Left lung (tissue), 10 donors: ENCODE measurements around the gene PPP1R16B. TPM values are rescaled to one million over a fixed set of nuclear protein-coding genes. Genes with fewer than 3 reads are reported as not detected.
"Not testable (repeated sequence)": the region's sequence is repeated elsewhere in the genome, so short reads cannot be mapped to it uniquely, and the experiment has no call there.

ENCODE experiments used
- ATAC-seq: fragments of 200-7000 bp; cut with Tn5 transposase; one replicate; pipeline ENCODE4 v1.9.1; 2020; ENCODE audit warnings: moderate library complexity
- DNase-seq, 4 donors: peaks; one replicate each; pipeline ENCODE4 v3.0.0-alpha.2; 2013 to 2020
- H3K27ac ChIP-seq, 2 donors: fragments of 200-600 bp; sonication (generic) in 1 of 2; one replicate each; pipeline versions ENCODE4 v1.5.0 to v1.8.0; 2020 to 2021
- H3K27me3 ChIP-seq, 2 donors: fragments of 200-600 bp; sonication (generic) in 1 of 2; one replicate each; pipeline versions ENCODE4 v1.5.0 to v1.8.0; 2020 to 2021
- H3K36me3 ChIP-seq, 2 donors: fragments of 200-600 bp; sonication (generic) in 1 of 2; one replicate each; pipeline versions ENCODE4 v1.5.0 to v1.8.0; 2020 to 2021
- H3K4me1 ChIP-seq, 2 donors: fragments of 200-600 bp; one replicate each; pipeline ENCODE4 v1.8.0; 2021
- H3K4me3 ChIP-seq, 2 donors: fragments of 200-600 bp; sonication (generic) in 1 of 2; one replicate each; pipeline versions ENCODE4 v1.5.0 to v1.8.0; 2020 to 2021; ENCODE audit warnings: mild to moderate bottlenecking in 1 of 2
- H3K9me3 ChIP-seq, 2 donors: fragments of 200-600 bp; sonication (generic) in 1 of 2; one replicate each; pipeline versions ENCODE4 v1.5.0 to v1.8.0; 2020 to 2021
- CTCF ChIP-seq, 2 donors: fragments of 200-600 bp; sonication (generic) in 1 of 2; IDR thresholded peaks; one replicate each; pipeline versions ENCODE4 v1.5.0 to v1.8.0; 2021; ENCODE audit warnings: antibody characterized with exemption in 2 of 2
- intact Hi-C, 2 donors: fragments of 100-400 bp; cut with DNase I; formaldehyde crosslinking; loops; one replicate each; pipeline versions ENCODE4 v1.11.2 to v1.14.2; 2022
- polyA plus RNA-seq, 6 donors: library from polyadenylated mRNA; unstranded; fragments of 120-200 nt; gene quantifications; one replicate each; pipeline ENCODE4 v1.2.1, GENCODE V29; 2013; ENCODE audit not compliant: insufficient read length in 6 of 6
- total RNA-seq, 2 donors: library from RNA; stranded (reverse); fragmentation: NEBNext Ultra II Directional; extraction: Animal tissue kit (Norgen Biotek cat#: 25700); gene quantifications; one replicate each; pipeline ENCODE4 v1.2.1, GENCODE V29; 2021
- donor health status: DM: no; HTN: yes; CAD: no.
- donor health status: DM: no; HTN: no; CAD: no.

Gene PPP1R16B
- total and polyA plus RNA-seq, 8 donors, result 5.4 to 10.8 (median 7.8) TPM

- TF ChIP-seq CTCF (IDR thresholded peaks at IDR 0.05), result no peak
- Histone ChIP-seq H3K36me3 (no peaks in the 10 kb centered on the region), H3K4me1 (no peaks in the 10 kb centered on the region), H3K9me3 (no peaks in the 10 kb centered on the region), H3K4me3 (no peak overlapping the region), H3K27ac (no peak overlapping the region), H3K27me3 (no peaks in the 10 kb centered on the region)
- intact Hi-C loops, result no loop called here
- DNase-seq, result no peak
- ATAC-seq, result no peak
Measured at GRCh38 chr20:38857703-38858102, 52.2 kb downstream of the PPP1R16B start.

GRCh38 chr20:38859070-38859690 is 53.7 kb downstream of the PPP1R16B start:
- Histone ChIP-seq H3K9me3 (no peaks in the 10 kb centered on the region), H3K4me1 (no peaks in the 10 kb centered on the region), H3K36me3 (no peaks in the 10 kb centered on the region), H3K4me3 (no peak overlapping the region), H3K27ac (no peak overlapping the region), H3K27me3 (no peaks in the 10 kb centered on the region)
- no peak for DNase-seq
- TF ChIP-seq CTCF (IDR thresholded peaks at IDR 0.05), result no peak
- intact Hi-C loops, result no loop called here
- no peak for ATAC-seq

GRCh38 chr20:38859857-38860256 is 54.4 kb downstream of the PPP1R16B start:
- H3K36me3 ChIP-seq, H3K9me3 ChIP-seq, intact Hi-C loops: not testable (repeated sequence)

GRCh38 chr20:38861071-38861401 is 55.5 kb downstream of the PPP1R16B start:
- H3K27me3 ChIP-seq, result no peaks in the 10 kb centered on the region
- intact Hi-C loops, result no loop called here
- no peak for TF ChIP-seq CTCF (IDR thresholded peaks at IDR 0.05)
- H3K27ac ChIP-seq, result no peak overlapping the region
- no peaks in the 10 kb centered on the region for H3K36me3 ChIP-seq
- no peaks in the 10 kb centered on the region for H3K4me1 ChIP-seq
- no peaks in the 10 kb centered on the region for H3K9me3 ChIP-seq
- DNase-seq, result no peak
- ATAC-seq, result no peak
- no peak overlapping the region for H3K4me3 ChIP-seq

More at GRCh38 chr20:38859857-38860256, 54.4 kb downstream of the PPP1R16B start:
- not testable (repeated sequence) for H3K27me3 ChIP-seq, H3K4me1 ChIP-seq, ATAC-seq, H3K27ac ChIP-seq, H3K4me3 ChIP-seq, DNase-seq

- no peak overlapping the region for H3K27ac ChIP-seq
- H3K4me1 ChIP-seq, result no peaks in the 10 kb centered on the region
- no peaks in the 10 kb centered on the region for H3K9me3 ChIP-seq
- H3K27me3 ChIP-seq, result no peaks in the 10 kb centered on the region
- no peak for DNase-seq
- H3K4me3 ChIP-seq, result no peak overlapping the region
- intact Hi-C loops, result no loop called here
- no peaks in the 10 kb centered on the region for H3K36me3 ChIP-seq
- TF ChIP-seq CTCF (IDR thresholded peaks at IDR 0.05), result no peak
- no peak for ATAC-seq
Measured at GRCh38 chr20:38862226-38862625, 56.7 kb downstream of the PPP1R16B start.
